K562 (cell line): Measurements from ENCODE around the gene FBXL4. TPM values are rescaled to one million over a fixed set of nuclear protein-coding genes. Genes with fewer than 3 reads are reported as not detected.

Source experiments
- EGR1 ChIP-seq: fragments of 450-650 bp; conservative IDR thresholded peaks from 2 replicates; pipeline ENCODE4 v1.6.1; 2017; ENCODE audit warnings: mild to moderate bottlenecking
- HNRNPK ChIP-seq: fragments of 200-400 bp; formaldehyde crosslinking; IDR thresholded peaks from one replicate; pipeline ENCODE4 v1.6.1; 2018; ENCODE audit warnings: mild to moderate bottlenecking, low read depth, low read length; ENCODE audit not compliant: poor library complexity, severe bottlenecking
- MAFK ChIP-seq: IDR thresholded peaks from 2 replicates; pipeline ENCODE4 v1.6.1; 2011; ENCODE audit warnings: low read length, improper control_type of control experiment
- MTF1 ChIP-seq: fragments of 250-450 bp; sonication (Bioruptor Pico); IDR thresholded peaks from 2 replicates; pipeline ENCODE4 v1.9.0; 2021; ENCODE audit warnings: moderate library complexity, mild to moderate bottlenecking, inconsistent platforms, borderline replicate concordance
- NFIC ChIP-seq: fragments of 450-650 bp; IDR thresholded peaks from 2 replicates; pipeline ENCODE4 v1.6.1; 2017; ENCODE audit warnings: mild to moderate bottlenecking, inconsistent platforms
- STAT5A ChIP-seq: IDR thresholded peaks from 2 replicates; pipeline ENCODE4 v1.6.1; 2012; ENCODE audit warnings: low read length, inconsistent platforms, borderline replicate concordance
- ZBTB1 ChIP-seq: sonication (generic); formaldehyde crosslinking; IDR thresholded peaks from 2 replicates; pipeline ENCODE4 v1.8.1; 2023; ENCODE audit warnings: missing genetic modification reagents, low read depth, mild to moderate bottlenecking, borderline replicate concordance
- ZNF146 ChIP-seq: IDR thresholded peaks from one replicate; pipeline ENCODE4 v1.6.1; 2018; ENCODE audit warnings: missing compliant biosample characterization; ENCODE audit not compliant: unreplicated experiment
- ZNF780A ChIP-seq: fragments of 250-450 bp; sonication (Bioruptor Pico); IDR thresholded peaks from 2 replicates; pipeline ENCODE4 v1.5.0; 2021; ENCODE audit warnings: mild to moderate bottlenecking
- ZSCAN32 ChIP-seq: fragments of 450-650 bp; formaldehyde crosslinking; IDR thresholded peaks from 2 replicates; pipeline ENCODE4 v1.4.0; 2020; ENCODE audit warnings: mild to moderate bottlenecking, moderate library complexity
- polyA plus RNA-seq, 8 experiments: library from polyadenylated mRNA; depleted of rRNA in 4 of 8; stranded (reverse) in 5 of 8; unstranded in 3 of 8; fragments of >200 nt; fragmentation: Nextera tagmentation in 2 of 8; fragmentation: Illumina TruSeq in 1 of 8; extraction: Ambion mirVana in 2 of 8; extraction: Trizol in 1 of 8; gene quantifications; 2 replicates each; pipeline versions ENCODE4 v1.2.1 to v1.2.3, GENCODE V29; 2011 to 2014; ENCODE audit warnings: inconsistent platforms in 1 of 8, missing spikeins in 1 of 8
- total RNA-seq, 7 experiments: library from RNA; depleted of rRNA in 6 of 7; stranded (reverse); fragments of >200 nt in 6 of 7; fragmentation: Illumina TruSeq in 2 of 7; extraction: Trizol in 2 of 7; gene quantifications; 2 replicates each; pipeline versions ENCODE4 v1.2.1 to v1.2.3, GENCODE V29; 2011 to 2021; ENCODE audit warnings: low replicate concordance in 1 of 7
- TF ChIP-seq, protein P1 (sequence below): fragments of 450-650 bp; conservative IDR thresholded peaks from 2 replicates; pipeline ENCODE4 v1.6.1; 2016; ENCODE audit warnings: missing genetic modification characterization, low read depth, mild to moderate bottlenecking, missing compliant biosample characterization, moderate library complexity
- TF ChIP-seq, protein P2 (sequence below): fragments of 250-450 bp; sonication (Bioruptor Pico); IDR thresholded peaks from 2 replicates; pipeline ENCODE4 v1.5.0; 2021; ENCODE audit warnings: mild to moderate bottlenecking, borderline replicate concordance
- TF ChIP-seq, protein P3 (sequence below): sonication (generic); formaldehyde crosslinking; IDR thresholded peaks from 2 replicates; pipeline ENCODE4 v1.8.0; 2023; ENCODE audit warnings: mild to moderate bottlenecking, missing genetic modification reagents

Gene FBXL4
- total and polyA plus RNA-seq, 9 of the 15 experiments (the other 6 are each of a cell fraction or from before 2014, with no cell fraction given): 4.2 to 23.1 (median 7.7) TPM

DNA sequence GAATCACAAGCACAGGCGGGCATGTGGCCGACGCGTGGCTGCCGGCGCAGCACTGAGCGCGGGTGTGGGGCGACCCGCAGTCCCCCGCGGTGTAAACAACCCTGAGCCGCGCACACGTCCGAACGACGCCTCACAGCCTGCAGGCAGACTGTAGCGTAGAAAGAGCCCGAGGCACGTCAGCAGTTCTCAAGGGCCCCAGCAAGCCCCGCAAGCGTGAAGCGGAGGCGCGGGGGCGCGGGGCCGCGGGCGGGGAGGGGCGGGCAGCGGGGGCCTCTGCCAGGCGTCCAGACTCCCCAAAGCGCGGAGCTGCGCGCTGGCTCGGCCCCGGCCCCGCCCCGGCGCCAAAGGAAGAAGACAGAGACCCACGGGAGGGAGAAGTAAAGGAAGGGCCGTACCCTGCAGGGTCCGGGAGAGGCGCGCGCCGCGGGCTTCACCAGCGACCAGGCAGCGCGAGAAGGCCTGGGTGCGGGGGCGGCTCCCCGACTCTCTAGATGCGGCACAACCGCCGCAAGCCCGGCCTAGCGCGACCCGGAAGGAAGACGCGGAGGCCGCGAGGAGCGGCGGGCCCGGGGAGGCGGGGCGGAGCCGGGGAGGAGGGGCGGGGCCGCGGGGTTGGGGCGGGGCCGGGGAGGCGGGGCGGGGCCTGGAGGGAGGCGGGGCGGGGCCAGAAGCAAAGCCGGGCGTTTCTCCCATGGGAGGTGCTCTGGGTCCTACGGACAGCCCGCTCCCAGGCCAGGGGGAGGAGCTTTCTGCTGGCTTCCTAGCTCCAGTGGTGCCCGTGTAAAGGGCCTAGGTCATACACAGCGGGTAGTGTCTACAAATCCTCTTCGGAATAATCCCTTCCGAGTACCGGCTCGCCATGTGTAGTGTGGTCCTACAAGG lies at the start of gene FBXL4 (continued):
- TF ChIP-seq ZNF146: no peak
- TF ChIP-seq ZNF780A (CRISPR knock-in tag): no peak
- TF ChIP-seq ZBTB1: no peak; the same call in 1 of the 2 replicates
- TF ChIP-seq STAT5A: no peak
- TF ChIP-seq MTF1 (CRISPR knock-in tag): no peak
- TF ChIP-seq, protein P1, sequence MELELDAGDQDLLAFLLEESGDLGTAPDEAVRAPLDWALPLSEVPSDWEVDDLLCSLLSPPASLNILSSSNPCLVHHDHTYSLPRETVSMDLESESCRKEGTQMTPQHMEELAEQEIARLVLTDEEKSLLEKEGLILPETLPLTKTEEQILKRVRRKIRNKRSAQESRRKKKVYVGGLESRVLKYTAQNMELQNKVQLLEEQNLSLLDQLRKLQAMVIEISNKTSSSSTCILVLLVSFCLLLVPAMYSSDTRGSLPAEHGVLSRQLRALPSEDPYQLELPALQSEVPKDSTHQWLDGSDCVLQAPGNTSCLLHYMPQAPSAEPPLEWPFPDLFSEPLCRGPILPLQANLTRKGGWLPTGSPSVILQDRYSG (tag): no peak
- no peak for TF ChIP-seq MAFK
- TF ChIP-seq ZSCAN32 (CRISPR knock-in tag): no peak
- no peak; the same call in 1 of the 2 replicates for TF ChIP-seq NFIC
- TF ChIP-seq HNRNPK: no peak
- TF ChIP-seq, protein P2, sequence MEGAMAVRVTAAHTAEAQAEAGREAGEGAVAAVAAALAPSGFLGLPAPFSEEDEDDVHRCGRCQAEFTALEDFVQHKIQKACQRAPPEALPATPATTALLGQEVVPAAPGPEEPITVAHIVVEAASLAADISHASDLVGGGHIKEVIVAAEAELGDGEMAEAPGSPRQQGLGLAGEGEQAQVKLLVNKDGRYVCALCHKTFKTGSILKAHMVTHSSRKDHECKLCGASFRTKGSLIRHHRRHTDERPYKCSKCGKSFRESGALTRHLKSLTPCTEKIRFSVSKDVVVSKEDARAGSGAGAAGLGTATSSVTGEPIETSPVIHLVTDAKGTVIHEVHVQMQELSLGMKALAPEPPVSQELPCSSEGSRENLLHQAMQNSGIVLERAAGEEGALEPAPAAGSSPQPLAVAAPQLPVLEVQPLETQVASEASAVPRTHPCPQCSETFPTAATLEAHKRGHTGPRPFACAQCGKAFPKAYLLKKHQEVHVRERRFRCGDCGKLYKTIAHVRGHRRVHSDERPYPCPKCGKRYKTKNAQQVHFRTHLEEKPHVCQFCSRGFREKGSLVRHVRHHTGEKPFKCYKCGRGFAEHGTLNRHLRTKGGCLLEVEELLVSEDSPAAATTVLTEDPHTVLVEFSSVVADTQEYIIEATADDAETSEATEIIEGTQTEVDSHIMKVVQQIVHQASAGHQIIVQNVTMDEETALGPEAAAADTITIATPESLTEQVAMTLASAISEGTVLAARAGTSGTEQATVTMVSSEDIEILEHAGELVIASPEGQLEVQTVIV (CRISPR knock-in tag): no peak
- TF ChIP-seq, protein P3, sequence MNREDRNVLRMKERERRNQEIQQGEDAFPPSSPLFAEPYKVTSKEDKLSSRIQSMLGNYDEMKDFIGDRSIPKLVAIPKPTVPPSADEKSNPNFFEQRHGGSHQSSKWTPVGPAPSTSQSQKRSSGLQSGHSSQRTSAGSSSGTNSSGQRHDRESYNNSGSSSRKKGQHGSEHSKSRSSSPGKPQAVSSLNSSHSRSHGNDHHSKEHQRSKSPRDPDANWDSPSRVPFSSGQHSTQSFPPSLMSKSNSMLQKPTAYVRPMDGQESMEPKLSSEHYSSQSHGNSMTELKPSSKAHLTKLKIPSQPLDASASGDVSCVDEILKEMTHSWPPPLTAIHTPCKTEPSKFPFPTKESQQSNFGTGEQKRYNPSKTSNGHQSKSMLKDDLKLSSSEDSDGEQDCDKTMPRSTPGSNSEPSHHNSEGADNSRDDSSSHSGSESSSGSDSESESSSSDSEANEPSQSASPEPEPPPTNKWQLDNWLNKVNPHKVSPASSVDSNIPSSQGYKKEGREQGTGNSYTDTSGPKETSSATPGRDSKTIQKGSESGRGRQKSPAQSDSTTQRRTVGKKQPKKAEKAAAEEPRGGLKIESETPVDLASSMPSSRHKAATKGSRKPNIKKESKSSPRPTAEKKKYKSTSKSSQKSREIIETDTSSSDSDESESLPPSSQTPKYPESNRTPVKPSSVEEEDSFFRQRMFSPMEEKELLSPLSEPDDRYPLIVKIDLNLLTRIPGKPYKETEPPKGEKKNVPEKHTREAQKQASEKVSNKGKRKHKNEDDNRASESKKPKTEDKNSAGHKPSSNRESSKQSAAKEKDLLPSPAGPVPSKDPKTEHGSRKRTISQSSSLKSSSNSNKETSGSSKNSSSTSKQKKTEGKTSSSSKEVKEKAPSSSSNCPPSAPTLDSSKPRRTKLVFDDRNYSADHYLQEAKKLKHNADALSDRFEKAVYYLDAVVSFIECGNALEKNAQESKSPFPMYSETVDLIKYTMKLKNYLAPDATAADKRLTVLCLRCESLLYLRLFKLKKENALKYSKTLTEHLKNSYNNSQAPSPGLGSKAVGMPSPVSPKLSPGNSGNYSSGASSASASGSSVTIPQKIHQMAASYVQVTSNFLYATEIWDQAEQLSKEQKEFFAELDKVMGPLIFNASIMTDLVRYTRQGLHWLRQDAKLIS (CRISPR knock-in tag): 0 out of 2 replicates have a peak, but pooled peaks have one; percentile 40
- peak; percentile 94 for TF ChIP-seq EGR1
